Heart left ventricle (tissue), 16 donors: ENCODE measurements around the gene AFAP1. TPM values are rescaled to one million over a fixed set of nuclear protein-coding genes. Genes with fewer than 3 reads are reported as not detected.

ENCODE experiments used
- ATAC-seq, 4 donors: fragments of 200-7000 bp; cut with Tn5 transposase; one replicate each; pipeline ENCODE4 v1.9.1; 2020 to 2022; ENCODE audit warnings: moderate library complexity in 4 of 4, mild to moderate bottlenecking in 3 of 4, moderate number of reproducible peaks in 1 of 4
- DNase-seq, 5 donors: peaks; one replicate each; pipeline ENCODE4 v3.0.0-alpha.2; 2020
- H3K27ac ChIP-seq, 12 donors: fragments of 200-600 bp; sonication (generic) in 4 of 12; one replicate each; pipeline versions ENCODE4 v1.5.0 to v1.8.0; 2016 to 2022; ENCODE audit warnings: mild to moderate bottlenecking in 2 of 12
- H3K27me3 ChIP-seq, 9 donors: fragments of 200-600 bp; sonication (generic) in 2 of 9; one replicate each; pipeline versions ENCODE4 v1.5.1 to v1.8.0; 2016 to 2022; ENCODE audit warnings: mild to moderate bottlenecking in 3 of 9
- H3K36me3 ChIP-seq, 9 donors: fragments of 200-600 bp; sonication (generic) in 2 of 9; one replicate each; pipeline versions ENCODE4 v1.5.0 to v1.8.0; 2018 to 2022; ENCODE audit warnings: mild to moderate bottlenecking in 2 of 9
- H3K4me1 ChIP-seq, 12 donors: fragments of 200-600 bp; sonication (generic) in 4 of 12; one replicate each; pipeline versions ENCODE4 v1.5.0 to v1.8.0; 2016 to 2022; ENCODE audit warnings: mild to moderate bottlenecking in 3 of 12
- H3K4me3 ChIP-seq, 12 donors: fragments of 200-600 bp; sonication (generic) in 4 of 12; one replicate each; pipeline versions ENCODE4 v1.5.0 to v1.8.0; 2017 to 2022; ENCODE audit warnings: mild to moderate bottlenecking in 9 of 12, moderate library complexity in 4 of 12
- H3K9me3 ChIP-seq, 12 donors: fragments of 200-600 bp; sonication (generic) in 4 of 12; one replicate each; pipeline versions ENCODE4 v1.5.0 to v1.8.0; 2016 to 2022; ENCODE audit warnings: mild to moderate bottlenecking in 1 of 12
- CTCF ChIP-seq, 12 donors: fragments of 200-600 bp; sonication (generic) in 4 of 12; IDR thresholded peaks; one replicate each; pipeline versions ENCODE4 v1.5.0 to v1.8.0; 2018 to 2022; ENCODE audit warnings: antibody characterized with exemption in 12 of 12, mild to moderate bottlenecking in 5 of 12
- POLR2A ChIP-seq, 2 donors: fragments of 450-650 bp; IDR thresholded peaks; one replicate each; pipeline ENCODE4 v1.6.1; 2017; ENCODE audit warnings: antibody characterized with exemption in 2 of 2, mild to moderate bottlenecking in 2 of 2, moderate library complexity in 2 of 2
- WGBS, 4 donors: extraction: QIAGEN DNeasy Blood & Tissue Kit in 2 of 4; methylation state at CpG; one replicate each; pipeline versions ENCODE4 v1.1.5 to v1.1.7; 2013 to 2018; 5-methylcytosine and 5-hydroxymethylcytosine counted together
- intact Hi-C, 10 donors: fragments of 100-400 bp; cut with DNase I; formaldehyde crosslinking; loops; one replicate each; pipeline versions ENCODE4 v1.11.1 to v1.14.2; 2022
- polyA plus RNA-seq, 2 donors: library from polyadenylated mRNA; stranded (reverse); fragments of 200-250 nt; gene quantifications; one replicate each; pipeline ENCODE4 v1.2.3, GENCODE V29; 2013
- total RNA-seq, 9 donors: library from RNA; depleted of rRNA in 2 of 9; stranded (reverse); fragments of >200 nt in 2 of 9; fragmentation: NEBNext Ultra II Directional in 3 of 9; extraction: Animal tissue kit (Norgen Biotek cat#: 25700) in 3 of 9; gene quantifications; one replicate each; pipeline versions ENCODE4 v1.1.0 to v1.2.4, GENCODE V29; 2016 to 2023
- donor health status: ischemic (EF 13 %, LVEDD 7.1; RV severe dilation, severe dysfunction).
- donor health status: healthy with polysubstance abuse.
- donor health status: DM: no; HTN: yes; CAD: no.
- donor health status: DM: no; HTN: no; CAD: no.
- donor health status: ischemic (EF 25% LVEDD 6.9; RV normal size, moderate dysfunction).
- donor health status: ischemic (EF 25% LVEDD 5.7; RV mildly dilated, moderate dysfunction).
- donor health status: healthy.
- donor health status: DM: yes; HTN: yes; CAD: no.
- donor health status: ischemic (EF 35%, LVEDD 5.7; RV mildly dilated, moderate dysfunction).
- donor health status: nonischemic (EF 11% LVEDD 7.7; RV severe dilation, severe dysfunction).
- donor health status: DM: yes; HTN: yes; CAD: no.
- donor health status: PGD.
- donor health status: ischemic (EF 29% LVEDD 5.4; RV normal size, mild dysfunction).
- donor health status: nonischemic (EF 23%, LVEDD 6.1; RV moderate dilation, normal function).

The AFAP1 gene
- total and polyA plus RNA-seq, 11 donors, result 2.0 to 18.0 (median 7.0) TPM

DNA sequence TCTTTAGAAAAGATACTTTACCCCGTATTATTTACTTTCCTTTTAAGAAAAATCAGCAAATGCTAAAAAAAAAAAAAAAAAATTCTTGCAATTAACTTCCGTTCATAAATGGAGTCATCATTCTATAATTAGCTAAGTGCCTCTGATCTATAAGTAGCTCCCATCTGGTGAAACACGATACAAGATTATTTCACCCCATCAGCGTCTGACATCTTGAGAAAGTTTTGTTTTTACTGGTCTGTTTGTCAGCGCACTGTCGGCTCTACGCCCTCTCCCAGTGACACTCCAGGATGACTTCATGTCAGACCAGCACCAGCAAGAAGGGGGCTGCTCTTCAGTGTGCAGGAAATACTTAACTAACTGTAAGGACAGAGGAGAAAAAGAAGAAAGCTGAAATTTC lies 108.3 kb downstream of the AFAP1 start:
- Histone ChIP-seq H3K9me3 (peaks cover 0 to 2% (median 0%) of the 10 kb centered on the region in 12 donors), H3K4me3 (peak overlapping the region in 2 of 12 donors; percentile 17), H3K27me3 (no peaks in the 10 kb centered on the region), H3K36me3 (peaks cover 0 to 9% (median 0%) of the 10 kb centered on the region in 9 donors), H3K27ac (peak overlapping the region; percentile 11 to 96 (median 69)), H3K4me1 (peaks cover 0 to 50% (median 36%) of the 10 kb centered on the region in 12 donors)
- intact Hi-C loops, result loop anchor here in 1 of 10 donors (2.0 kb wide), 1 partner anchor 25 kb away; no protein-coding TSS in a partner anchor
- DNase-seq (peak in 4 of 5 donors; percentile 43 to 62 (median 52)), ATAC-seq (peak; percentile 47 to 73 (median 58))
- TF ChIP-seq CTCF (IDR thresholded peaks at IDR 0.05), result no peak
- WGBS, 4 donors, result 21 to 27% (median 25%) methylated on average over 7 of the region's 7 CpGs

- H3K4me1 ChIP-seq, result peaks cover 0 to 50% (median 36%) of the 10 kb centered on the region in 12 donors
- ATAC-seq (no peak), DNase-seq (no peak)
- H3K27ac ChIP-seq, result peak overlapping the region in 11 of 12 donors; percentile 11 to 96 (median 70)
- TF ChIP-seq CTCF (IDR thresholded peaks at IDR 0.05), result no peak
- no peak for TF ChIP-seq POLR2A (IDR thresholded peaks at IDR 0.05)
- peaks cover 0 to 7% (median 0%) of the 10 kb centered on the region in 9 donors for H3K36me3 ChIP-seq
- H3K27me3 ChIP-seq, result no peaks in the 10 kb centered on the region
- intact Hi-C loops, result loop anchor here in 1 of 10 donors (2.0 kb wide), 1 partner anchor 24 kb away; no protein-coding TSS in a partner anchor
- peak overlapping the region in 2 of 12 donors; percentile 17 for H3K4me3 ChIP-seq
- peaks cover 0 to 2% (median 0%) of the 10 kb centered on the region in 12 donors for H3K9me3 ChIP-seq
- WGBS, 4 donors, result 70 to 83% (median 76%) methylated on average over 2 of the region's 2 CpGs
Measured at GRCh38 chr4:7830747-7831146, 108.9 kb downstream of the AFAP1 start.

GRCh38 chr4:7829652-7830580 lies 109.7 kb downstream of the AFAP1 start:
- peaks cover 0 to 50% (median 36%) of the 10 kb centered on the region in 12 donors for H3K4me1 ChIP-seq

More at GRCh38 chr4:7829652-7830580, 109.7 kb downstream of the AFAP1 start:
- intact Hi-C loops, result loop anchor here in 1 of 10 donors (2.0 kb wide), 1 partner anchor 23 kb away; no protein-coding TSS in a partner anchor
- WGBS, 4 donors, result 74 to 80% (median 77%) methylated on average over 10 of the region's 10 CpGs
- H3K27me3 ChIP-seq, result no peaks in the 10 kb centered on the region
- peaks cover 0 to 2% (median 0%) of the 10 kb centered on the region in 12 donors for H3K9me3 ChIP-seq
- no peak for DNase-seq
- H3K27ac ChIP-seq, result peak overlapping the region in 10 of 12 donors; percentile 11 to 96 (median 82)
- peaks cover 0 to 6% (median 0%) of the 10 kb centered on the region in 9 donors for H3K36me3 ChIP-seq
- TF ChIP-seq CTCF (IDR thresholded peaks at IDR 0.05), result no peak
- ATAC-seq, result no peak
- H3K4me3 ChIP-seq, result no peak overlapping the region
